Measurements from ENCODE around the gene CFAP57.

The CFAP57 gene

GRCh38 chr1:43277116-43277876 lies 105.2 kb downstream of the CFAP57 start:
- TF ChIP-seq CTCF (conservative IDR thresholded peaks at IDR 0.05; ENCODE audit: control insufficient read depth, insufficient read depth, low read depth, low read length) = no peak
- H3K4me3 ChIP-seq (ENCODE audit: control insufficient read depth, low read depth, low read length) = no peak overlapping the region
- no peak for DNase-seq (ENCODE audit: low read depth)

- H3K4me3 ChIP-seq (ENCODE audit: control insufficient read depth, low read depth, low read length) = no peak overlapping the region
- DNase-seq (ENCODE audit: low read depth) = no peak
- no peak for TF ChIP-seq CTCF (conservative IDR thresholded peaks at IDR 0.05; ENCODE audit: control insufficient read depth, insufficient read depth, low read depth, low read length)
Measured at GRCh38 chr1:43279161-43279560, 107.0 kb downstream of the CFAP57 start.

GRCh38 chr1:43279666-43280065 lies 107.5 kb downstream of the CFAP57 start:
- H3K4me3 ChIP-seq (ENCODE audit: control insufficient read depth, low read depth, low read length) = no peak overlapping the region
- no peak for DNase-seq (ENCODE audit: low read depth)
- TF ChIP-seq CTCF (conservative IDR thresholded peaks at IDR 0.05; ENCODE audit: control insufficient read depth, insufficient read depth, low read depth, low read length) = no peak

- no peak for TF ChIP-seq CTCF (conservative IDR thresholded peaks at IDR 0.05; ENCODE audit: control insufficient read depth, insufficient read depth, low read depth, low read length)
- DNase-seq (ENCODE audit: low read depth) = no peak
- no peak overlapping the region for H3K4me3 ChIP-seq (ENCODE audit: control insufficient read depth, low read depth, low read length)
Measured at GRCh38 chr1:43280692-43281091, 108.6 kb downstream of the CFAP57 start.

GRCh38 chr1:43282220-43283195 lies 110.4 kb downstream of the CFAP57 start:
- no peak overlapping the region for H3K4me3 ChIP-seq (ENCODE audit: control insufficient read depth, low read depth, low read length)
- TF ChIP-seq CTCF (conservative IDR thresholded peaks at IDR 0.05; ENCODE audit: control insufficient read depth, insufficient read depth, low read depth, low read length) = no peak
- no peak for DNase-seq (ENCODE audit: low read depth)

GRCh38 chr1:43284065-43284464 lies 111.9 kb downstream of the CFAP57 start:
- no peak for DNase-seq (ENCODE audit: low read depth)
- H3K4me3 ChIP-seq (ENCODE audit: control insufficient read depth, low read depth, low read length) = no peak overlapping the region
- no peak for TF ChIP-seq CTCF (conservative IDR thresholded peaks at IDR 0.05; ENCODE audit: control insufficient read depth, insufficient read depth, low read depth, low read length)

Measured in fibroblast of mammary gland (primary cell).